IPS-NIHi11 (cell line): ENCODE results near the gene CDC42BPG.
A peak's percentile ranks its signal among the peaks of the same experiment; 100 is the strongest.

Experiments
- DNase-seq: peaks from one replicate; pipeline ENCODE4 v3.0.0; 2012; ENCODE audit warnings: mixed read lengths, low spot score

Gene CDC42BPG

DNA sequence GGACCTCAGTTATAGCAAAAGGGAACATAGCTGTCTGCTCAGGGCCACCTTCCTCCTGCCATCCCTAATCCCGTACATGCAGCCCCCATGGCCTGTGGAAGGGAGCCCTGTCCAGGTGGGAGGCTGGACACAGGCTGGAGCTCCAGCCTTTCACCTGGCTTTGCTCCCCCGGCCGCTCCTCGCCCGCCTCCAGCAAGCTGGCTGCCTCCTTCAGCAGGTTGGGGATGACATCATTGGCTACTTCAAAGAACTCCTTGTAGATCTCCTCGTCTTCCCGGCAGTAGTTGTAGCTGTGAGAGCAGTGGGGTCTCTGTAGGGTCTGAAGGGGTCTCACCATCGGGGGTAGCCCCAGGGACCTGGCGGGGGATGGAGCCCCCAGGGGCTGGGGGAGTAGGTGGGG is 39.0 kb downstream of the CDC42BPG start:
- no peak for DNase-seq

GRCh38 chr11:64804346-64805210 is 39.9 kb downstream of the CDC42BPG start:
- no peak for DNase-seq

GRCh38 chr11:64803846-64804345 is 40.6 kb downstream of the CDC42BPG start:
- DNase-seq: peak; percentile 52

DNA sequence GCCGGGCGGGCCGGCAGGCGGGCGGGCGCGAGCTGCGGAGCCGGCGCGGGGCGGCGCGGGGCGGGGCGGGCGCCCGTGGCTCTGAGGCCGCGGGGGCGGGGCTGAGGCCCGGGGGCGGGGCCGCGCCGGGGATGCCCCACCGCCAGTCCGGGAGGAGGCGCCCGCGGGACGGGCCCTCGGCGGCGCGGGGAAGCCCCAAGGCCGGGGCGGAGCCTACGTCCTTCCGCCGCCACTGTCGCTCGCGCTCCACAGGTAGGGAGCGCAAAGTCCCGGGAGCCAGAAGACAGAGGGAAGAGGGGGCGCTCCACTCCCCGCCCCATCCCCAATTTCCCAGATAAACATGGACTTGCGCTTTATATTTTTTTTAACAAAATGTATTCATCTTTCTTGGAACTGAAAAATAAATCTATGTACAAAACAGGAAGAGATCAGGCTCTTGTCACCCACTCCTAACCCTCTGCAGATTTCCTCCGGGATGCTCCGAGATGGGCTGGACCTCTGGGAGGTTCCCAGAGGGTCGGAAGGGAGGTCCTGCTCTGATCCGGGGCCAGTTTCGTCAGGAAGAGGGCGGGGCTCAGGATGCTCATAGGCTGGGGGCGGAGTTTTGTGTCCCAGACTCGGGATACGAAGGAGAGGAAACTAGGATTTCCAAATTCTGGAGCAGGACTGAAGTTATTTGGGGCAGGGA is 41.2 kb downstream of the CDC42BPG start, which contains the start of gene MAP4K2:
MAP4K2 (minus strand) TSS at position 57 of the 688 bp plus-strand sequence. CDS start 65 bp downstream, outside the sequence.
- DNase-seq: peak; percentile 97

- DNase-seq: no peak
Measured at GRCh38 chr11:64802370-64803157, 41.9 kb downstream of the CDC42BPG start.

DNA sequence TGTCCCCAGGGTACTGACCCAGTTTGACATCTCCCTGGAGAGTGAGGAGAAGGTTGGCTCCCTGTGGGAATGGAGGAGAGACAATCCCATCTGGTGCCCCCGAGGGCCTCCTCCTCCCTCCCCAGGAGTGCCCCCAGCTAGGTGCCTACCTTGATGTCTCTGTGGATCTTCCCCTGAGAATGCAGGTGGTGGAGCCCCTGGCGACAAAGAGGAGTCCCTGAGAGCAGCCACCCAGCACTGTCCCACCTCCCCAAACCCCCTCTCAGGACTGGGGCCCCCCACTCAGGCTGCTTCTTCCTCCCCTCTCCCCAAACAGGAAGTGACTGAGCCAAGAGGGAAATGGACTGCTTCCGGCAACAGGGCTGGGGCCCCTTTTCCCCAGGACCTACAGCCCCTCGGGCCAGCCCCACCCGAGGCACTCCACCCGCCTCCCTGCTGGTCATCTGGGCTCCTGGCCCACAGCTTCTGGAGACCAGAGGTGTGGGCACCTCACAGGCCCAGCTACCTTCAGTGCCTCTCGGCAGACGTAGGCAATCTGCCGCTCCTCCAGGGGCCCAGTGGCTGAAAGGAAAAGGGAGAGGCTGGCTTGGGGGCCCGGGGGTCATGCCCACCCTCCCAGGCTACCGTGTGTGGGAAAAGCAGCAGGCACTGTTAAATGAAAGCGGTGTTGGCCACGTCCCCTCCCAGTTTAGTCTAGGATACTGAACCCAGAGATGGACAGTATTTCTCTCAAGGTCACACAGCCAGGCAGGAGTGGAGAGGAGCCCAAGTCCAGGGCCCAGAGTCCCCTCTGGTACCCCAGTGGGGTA is 42.7 kb downstream of the CDC42BPG start:
- DNase-seq: no peak

DNA sequence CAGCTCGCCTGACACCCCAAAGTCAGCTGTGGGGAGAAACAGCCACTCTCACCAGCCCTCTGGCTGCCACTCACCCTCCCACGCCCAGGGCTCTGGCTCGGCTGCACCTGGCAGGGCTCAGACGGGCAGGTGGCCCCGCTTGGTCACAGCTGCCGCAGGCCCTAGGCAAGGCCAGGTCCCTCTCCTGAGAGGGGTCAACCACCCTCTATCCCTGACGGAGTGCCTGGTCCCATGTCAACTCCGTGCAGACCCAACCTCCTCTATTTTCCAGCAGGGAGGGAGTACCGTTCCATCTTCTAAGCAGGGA is 43.3 kb downstream of the CDC42BPG start:
- no peak for DNase-seq

DNA sequence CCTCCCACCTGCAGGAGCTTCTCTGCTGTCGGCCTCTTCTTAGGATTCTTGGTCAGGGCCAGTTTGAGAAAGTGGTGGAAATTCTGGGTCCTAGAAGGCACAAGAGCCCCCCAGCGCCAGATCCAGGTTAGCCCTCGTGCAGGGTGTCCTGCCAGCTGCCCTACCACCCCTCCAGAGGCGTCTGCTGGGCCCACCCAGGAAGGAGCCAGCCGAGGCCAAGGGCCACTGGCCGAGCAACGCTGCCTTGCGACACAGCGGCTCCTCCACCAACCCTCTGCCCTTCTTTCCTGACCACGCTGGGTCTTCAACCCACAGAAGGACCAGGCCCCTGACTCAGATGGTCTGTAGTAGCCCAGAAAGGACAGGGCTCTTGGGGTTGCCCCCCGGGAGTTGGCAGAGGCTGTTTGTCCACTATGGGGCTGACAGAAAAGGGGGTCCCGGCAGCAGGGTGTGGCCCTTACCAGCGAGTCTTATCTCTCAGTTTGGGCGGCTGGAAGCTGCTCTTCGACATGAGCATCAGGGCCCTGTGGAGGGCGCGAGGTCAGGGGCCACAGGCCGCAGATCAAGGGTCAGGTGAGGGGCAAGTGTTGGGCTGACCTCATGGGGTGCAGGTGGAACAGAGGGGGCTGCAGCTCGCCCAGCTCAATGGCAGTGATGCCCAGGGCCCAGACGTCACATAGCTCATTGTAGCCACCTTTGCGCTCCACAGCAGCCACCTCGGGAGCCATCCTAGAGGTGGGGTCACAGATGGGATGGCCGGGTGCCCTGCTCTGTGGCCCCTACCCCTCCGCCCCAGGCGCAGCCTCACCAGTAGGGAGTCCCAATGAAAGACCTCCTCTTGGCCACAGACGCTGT is 43.9 kb downstream of the CDC42BPG start:
- DNase-seq: no peak

- no peak for DNase-seq
Measured at GRCh38 chr11:64799623-64800302, 44.7 kb downstream of the CDC42BPG start.

DNA sequence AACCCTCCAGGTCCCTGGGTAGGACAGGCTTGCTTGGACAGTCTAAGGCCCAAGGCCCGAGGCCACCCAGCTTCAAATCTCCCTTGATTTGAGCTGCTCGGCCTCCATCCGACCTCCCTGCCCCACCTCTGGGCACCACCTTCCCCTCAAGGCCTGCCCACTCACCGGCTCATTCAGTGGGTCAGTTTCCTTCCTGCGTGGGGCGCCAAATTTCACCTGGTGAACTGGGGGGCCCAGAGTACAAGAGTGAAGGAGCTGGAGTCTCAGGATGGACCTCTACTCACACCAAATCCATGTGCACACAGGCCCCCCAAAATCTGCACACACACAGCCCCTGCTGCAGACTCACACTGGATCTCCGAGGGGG is 45.2 kb downstream of the CDC42BPG start:
- DNase-seq: no peak

GRCh38 chr11:64796757-64797541 is 47.5 kb downstream of the CDC42BPG start:
- DNase-seq: no peak

- no peak for DNase-seq
Measured at GRCh38 chr11:64796047-64796756, 48.3 kb downstream of the CDC42BPG start.

- DNase-seq: no peak
Measured at GRCh38 chr11:64794526-64794925, 49.9 kb downstream of the CDC42BPG start.

- DNase-seq: no peak
Measured at GRCh38 chr11:64793271-64794160, 50.9 kb downstream of the CDC42BPG start.

DNA sequence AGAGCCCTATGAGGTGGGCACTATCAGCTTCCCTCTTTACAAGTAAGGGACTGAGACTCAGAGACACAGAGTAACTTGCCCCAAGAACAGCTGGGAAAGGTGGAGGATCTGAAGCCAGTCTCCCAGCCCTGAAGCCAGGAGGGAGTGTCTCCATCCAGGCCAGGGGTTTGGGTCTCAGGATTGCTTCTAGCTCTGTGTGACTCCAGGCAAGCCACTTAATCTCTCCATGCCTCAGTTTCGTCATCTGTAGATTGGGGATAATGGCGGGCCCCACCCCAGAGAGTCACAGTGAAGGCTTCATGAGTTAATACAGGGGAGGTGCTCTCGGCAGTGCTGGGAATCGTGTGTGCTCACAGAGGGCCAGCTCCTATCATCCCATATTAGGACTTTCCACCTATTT is 52.0 kb downstream of the CDC42BPG start:
- no peak for DNase-seq

DNA sequence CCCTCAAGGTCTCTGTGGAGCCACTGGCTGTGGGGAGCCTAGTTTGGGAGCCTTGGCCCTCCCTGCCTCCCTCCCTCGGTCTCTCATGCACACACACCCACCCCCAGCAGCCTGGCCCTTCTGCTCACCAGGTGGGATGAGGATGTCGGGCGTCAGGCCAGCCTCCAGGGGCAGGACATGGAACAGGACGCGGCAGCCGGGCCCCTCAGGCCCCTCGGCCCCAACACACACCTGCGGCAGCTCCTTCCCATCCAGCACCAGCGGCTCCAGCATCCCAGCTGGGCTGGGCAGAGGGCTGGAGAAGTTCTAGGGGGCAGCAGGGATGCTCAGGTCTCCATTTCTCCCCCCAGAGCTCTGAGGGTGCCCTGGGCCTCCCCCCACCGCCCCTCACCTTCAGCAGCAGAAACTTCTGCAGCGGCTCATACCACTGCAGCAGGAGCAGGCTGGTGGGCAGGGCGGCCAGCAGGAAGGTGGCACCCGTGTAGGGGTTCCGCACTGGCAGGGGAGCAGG is 52.6 kb downstream of the CDC42BPG start:
- DNase-seq: no peak
